AG09319 (cell line): ENCODE measurements around the gene ERG28.
"Not testable (repeated sequence)": the region's sequence is repeated elsewhere in the genome, so short reads cannot be mapped to it uniquely, and the experiment has no call there.

Source experiments
- DNase-seq: peaks from one replicate; pipeline ENCODE4 v3.0.0-alpha.2; 2010; ENCODE audit warnings: low read depth; ENCODE audit errors: extremely low read depth
- CTCF ChIP-seq: IDR thresholded peaks from 2 replicates; pipeline ENCODE4 v1.5.1; 2011; ENCODE audit warnings: low read depth, mild to moderate bottlenecking, inconsistent platforms, low read length, moderate library complexity

The ERG28 gene

DNA sequence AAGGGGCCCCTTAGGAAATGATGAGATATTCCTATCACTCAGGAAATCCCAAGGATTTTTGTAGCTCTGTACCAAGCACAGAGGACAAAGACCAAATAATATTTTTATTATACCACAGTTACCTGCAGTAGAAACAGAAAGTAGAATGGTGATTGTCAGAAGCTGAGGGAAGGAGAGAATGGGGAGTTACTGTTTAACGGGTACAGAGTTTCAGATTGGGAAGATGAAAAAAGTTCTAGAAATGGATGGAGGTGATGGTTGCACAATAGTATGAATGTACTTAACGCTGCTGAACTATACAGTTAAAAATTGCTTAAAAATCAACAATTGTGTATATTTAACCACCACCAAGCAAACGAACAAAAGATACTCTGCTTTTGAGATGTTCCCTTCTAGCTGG, 58.2 kb downstream of the ERG28 start:
- no peak for DNase-seq
- no peak for TF ChIP-seq CTCF

DNA sequence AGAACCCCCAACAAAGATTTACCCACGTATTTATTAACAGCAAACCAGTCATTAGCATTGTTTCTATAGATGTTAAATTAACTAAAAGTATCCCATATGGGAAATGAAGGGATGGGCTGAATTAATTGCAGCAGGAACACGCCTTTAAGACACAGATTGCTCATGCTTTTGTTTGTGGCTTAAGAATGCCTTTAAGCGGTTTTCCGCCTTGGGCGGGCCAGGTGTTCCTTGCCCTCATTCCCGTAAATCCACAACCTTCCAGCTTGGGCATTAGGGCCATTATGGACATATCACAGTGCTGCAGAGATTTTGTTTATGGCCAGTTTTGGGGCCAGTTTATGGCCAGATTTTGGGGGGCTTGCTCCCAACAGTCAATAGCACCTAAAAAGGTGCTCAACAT, 59.6 kb downstream of the ERG28 start:
- DNase-seq: not testable (repeated sequence)

GRCh38 chr14:75600100-75600499, 60.6 kb downstream of the ERG28 start:
- not testable (repeated sequence) for DNase-seq
